GM04503 (cell line): ENCODE results near the gene CEBPB.

Experiments
- DNase-seq: peaks from one replicate; pipeline ENCODE4 v3.0.0-alpha.2; 2012; ENCODE audit warnings: low read depth

Gene CEBPB

DNA sequence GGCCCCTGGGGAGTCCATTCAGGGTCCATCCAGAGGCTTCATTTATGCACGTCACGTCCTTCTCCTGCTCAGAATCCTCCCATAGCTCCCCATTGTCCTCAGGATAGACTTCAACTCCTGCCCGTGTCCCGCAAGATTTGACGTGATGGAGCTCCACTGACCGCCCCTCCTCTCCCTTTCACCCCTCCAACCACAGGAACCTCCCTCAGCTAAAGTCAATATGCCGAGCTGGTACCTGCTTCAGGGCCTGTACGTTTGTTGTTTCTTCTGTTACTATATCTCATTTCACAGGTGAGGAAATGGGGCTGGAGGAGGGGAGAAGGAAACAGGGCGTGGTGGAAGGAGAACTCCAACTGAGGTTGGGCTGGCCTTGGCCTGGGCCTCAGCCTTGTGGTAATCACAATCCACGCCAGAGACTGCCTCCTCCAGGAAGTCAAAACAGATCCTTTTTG lies 38.6 kb downstream of the CEBPB start:
- DNase-seq = no peak

DNA sequence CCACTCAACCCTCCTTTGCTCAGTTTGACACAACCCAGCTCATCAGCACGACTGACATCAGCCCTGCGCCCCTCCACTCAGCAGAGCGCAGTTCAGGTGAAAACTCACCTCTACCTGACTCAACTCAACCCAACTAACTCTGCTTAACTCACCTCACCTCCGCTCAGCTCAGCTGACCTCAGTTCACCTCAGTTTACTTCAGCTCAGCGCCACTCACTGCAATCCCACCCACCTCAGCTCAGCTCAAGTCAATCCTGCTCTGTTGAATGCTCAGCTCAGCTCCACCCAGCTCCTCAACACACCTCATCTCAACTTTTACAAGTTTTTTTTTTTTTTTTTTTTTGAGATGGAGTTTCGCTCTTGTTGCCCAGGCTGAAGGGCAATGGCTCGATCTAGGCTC lies 39.6 kb downstream of the CEBPB start:
- DNase-seq = no peak

DNA sequence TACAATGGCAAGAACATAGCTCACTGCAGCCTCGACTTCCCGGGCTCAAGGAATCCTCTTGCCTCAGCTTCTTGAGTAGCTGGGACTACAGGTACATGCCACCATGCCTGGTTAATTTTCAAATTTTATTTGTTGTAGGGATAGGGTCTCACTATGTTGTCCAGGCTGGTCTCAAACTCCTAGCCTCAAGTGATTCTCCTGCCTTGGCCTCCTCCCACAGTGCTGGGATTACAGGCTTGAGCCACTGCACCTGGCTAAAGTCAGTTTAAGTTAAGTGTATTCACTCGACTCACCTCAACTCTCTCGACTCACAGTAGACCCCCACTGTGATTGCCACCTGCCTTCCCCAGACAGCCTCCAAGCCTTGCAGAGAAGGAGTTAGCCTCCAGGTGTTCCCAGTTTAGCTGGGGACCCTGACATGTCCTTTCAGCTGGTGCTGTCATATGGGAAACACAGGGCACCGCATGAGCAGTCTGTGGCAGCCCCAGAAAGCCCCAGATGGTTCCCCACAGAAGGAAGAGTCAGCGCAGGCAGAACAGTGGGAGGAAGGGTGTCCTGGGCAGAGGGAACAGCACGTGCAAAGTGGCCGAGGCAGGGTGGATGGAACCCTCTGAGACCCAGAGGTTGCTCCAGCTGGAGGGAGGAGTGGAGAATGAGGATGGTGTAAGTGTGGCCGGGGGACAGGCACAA lies 40.4 kb downstream of the CEBPB start:
- DNase-seq = no peak

GRCh38 chr20:50231854-50232253 lies 41.2 kb downstream of the CEBPB start:
- no peak for DNase-seq

DNA sequence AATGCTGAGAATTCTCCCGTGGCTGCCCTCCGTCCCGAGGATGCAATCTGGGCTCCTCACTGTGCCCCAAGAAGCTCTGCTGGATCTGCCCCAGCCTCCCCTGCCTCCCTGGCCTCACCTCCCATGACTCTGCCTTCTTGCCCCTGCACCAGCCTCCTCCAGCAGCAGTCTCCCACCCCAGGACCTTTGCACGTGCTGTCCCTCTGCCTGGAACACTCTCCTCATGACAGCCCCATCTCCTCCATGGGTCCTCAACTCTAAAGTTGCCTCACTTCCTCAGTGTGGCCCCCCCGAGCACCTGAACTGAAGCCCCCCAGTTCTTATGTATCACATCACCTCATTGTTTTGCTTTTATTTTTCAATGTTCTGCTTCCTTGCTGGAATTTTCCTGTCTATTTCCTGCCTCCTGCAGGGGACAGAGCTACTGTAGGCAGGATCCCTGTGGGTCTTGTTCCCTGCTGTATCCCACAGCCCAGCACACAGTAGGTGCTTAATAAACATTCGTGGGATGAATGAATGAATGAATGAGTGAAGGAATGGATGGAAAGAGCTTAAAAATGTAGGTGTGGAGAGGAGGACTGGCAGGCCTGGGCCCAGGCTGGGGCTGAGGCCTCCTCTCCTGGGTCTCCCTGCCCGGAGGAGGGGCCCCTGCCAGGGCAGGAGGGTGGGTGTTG lies 42.2 kb downstream of the CEBPB start:
- DNase-seq = no peak

- DNase-seq = no peak
These were observed 42.9 kb downstream of the CEBPB start for GRCh38 chr20:50233325-50234212.

- DNase-seq = no peak
These were observed 43.7 kb downstream of the CEBPB start for GRCh38 chr20:50234288-50234687.

DNA sequence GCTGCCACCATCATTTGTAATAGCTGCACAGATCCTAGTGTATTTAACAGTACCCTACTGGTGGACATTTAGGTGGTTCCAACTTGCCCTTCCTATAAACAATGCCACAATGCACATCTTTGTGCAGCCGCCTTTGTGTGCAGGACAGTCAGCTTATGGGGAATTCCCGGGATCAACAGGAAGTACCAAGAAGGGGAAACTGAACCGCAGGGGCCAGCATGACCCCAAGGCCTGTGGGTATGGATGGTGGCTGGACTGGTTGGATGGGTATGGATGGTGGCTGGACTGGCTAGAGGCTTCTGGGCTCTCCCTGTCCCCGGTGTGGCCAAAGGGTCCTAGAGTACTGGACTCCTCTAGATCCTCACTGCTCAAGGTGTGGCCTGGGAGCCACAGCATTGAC lies 46.7 kb downstream of the CEBPB start:
- DNase-seq = no peak

DNA sequence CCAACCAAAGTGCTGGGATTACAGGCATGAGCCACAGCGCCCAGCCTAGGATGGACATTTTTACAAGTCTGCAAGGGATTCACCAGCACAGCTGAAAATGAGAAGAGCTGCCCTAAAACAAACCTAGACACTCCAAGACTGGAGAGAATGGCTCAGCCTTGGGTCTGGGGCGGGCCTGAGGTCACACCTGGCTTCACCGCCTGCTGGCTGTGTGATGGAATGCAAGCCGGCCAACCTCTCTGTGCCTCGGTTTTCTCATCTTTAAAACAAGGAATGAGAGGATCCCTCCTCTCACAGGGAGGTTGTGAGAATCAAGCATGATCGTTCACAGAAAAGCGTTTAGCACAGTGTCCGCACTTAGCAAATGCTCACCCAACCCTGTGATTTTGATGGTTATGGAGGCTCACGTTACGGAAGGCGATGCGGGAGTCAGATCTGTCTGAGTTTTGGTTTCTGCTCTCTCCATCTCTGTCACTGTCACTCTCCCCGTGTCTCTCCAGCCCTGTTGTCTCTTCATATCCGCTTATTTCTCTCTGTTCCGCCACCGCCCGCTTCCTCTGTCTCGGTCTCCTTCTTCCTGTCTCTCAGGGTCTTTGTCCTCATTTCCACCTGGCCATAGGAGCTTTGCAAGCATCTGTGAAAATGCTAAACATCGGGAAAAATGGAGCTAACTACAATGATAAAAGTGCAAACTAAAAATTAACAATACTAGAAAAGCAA lies 47.6 kb downstream of the CEBPB start:
- no peak for DNase-seq

DNA sequence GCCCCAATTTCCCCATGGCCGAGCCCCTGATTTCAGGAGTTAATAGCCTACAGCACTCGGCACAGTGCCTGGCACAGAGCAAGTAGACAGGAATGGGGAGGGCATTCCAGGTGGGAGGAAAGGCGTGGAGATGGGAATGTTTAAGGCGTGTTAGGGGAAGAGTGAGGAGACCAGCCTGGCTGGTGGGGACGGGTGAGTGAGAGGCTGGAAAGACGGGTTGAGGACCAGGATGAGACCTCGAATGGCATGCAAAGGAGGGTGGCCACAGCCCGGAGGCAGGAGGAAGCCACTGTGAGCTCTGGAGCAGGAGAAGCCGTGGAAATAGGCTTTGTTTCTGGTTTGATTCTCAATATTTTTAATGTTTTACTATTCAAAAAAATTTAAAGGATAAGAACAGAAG lies 49.5 kb downstream of the CEBPB start:
- no peak for DNase-seq

DNA sequence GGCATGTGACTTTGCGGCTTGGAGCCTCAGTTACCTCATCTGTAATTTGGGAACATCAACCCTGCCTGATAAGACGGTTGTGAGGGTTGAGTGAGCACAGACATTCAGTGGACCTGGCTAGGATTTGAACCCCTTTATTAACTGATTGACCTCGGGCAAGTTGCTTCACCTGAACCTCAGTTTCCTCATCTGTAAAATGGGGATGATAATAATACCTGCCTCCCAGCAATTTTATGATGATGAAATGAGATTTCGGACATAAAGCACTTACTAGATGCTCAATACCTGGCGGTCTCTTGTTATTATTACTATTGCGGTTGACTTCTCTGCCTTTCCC lies 51.5 kb downstream of the CEBPB start:
- DNase-seq = no peak
